Activated CD4-positive, alpha-beta T cell treated with anti-CD3 and anti-CD28 coated beads, Interleukin-10, Interleukin-2, amounts not matched to agents 100 ng/mL and 50 ng/mL, durations not matched to agents 16 hours and 8 hours (primary cell): ENCODE results near the gene CORO7.

ENCODE experiments used
- DNase-seq: peaks from one replicate; pipeline ENCODE4 v3.0.0-alpha.2; 2020

Gene CORO7

DNA sequence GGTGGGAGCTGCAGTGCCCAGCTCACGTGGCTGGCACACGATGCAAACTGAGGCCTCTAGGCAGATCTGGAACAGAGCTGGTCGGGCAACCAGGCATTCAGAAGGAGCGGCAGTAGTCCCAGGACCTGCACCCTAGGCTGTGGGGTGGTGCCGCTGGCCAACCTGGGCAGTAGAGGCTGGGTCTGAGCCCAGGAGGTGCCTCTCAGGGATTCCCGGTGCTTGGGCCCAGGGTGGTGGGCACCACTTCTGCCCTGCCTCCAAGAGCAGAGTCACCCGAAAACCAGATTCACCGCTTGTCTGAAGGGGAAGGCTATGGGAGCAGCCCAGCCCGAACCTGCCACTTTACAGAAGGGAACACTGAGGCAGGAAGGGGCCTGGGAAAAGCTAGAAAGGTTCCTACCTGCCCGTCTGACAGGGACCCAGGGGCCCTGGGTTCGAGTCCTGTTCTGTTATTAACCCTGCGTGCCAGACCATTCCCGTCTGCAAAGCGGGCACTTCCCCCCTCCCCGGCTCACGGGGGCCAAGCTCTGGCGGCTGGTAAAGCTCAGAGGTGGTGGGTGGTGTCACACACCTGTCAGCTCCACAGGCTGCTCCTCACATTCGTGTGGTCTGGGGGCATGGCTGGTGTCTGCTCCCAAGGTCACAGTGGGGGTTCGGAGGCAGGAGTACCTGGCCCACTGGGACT lies 83.6 kb downstream of the CORO7 start:
- DNase-seq: no peak

DNA sequence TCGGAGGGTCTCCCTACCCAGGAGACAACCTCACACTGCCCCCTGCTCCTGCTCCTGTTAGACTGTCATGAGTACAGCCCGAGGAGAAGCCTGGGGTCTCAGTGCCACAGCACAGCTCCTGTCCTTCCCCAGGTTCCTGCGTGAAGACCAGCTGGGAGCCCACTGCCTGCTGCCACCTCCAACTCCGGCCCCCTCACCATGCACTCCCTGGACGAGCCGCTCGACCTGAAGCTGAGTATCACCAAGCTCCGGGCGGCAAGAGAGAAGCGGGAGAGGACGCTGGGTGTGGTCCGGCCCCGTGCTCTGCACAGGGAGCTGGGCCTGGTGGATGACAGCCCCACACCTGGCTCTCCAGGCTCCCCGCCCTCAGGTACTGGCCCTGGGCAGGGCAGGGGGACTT lies 84.3 kb downstream of the CORO7 start:
- no peak for DNase-seq

- DNase-seq: peak; percentile 71
Observed at GRCh38 chr16:4330277-4330874, 86.0 kb downstream of the CORO7 start.

GRCh38 chr16:4328782-4329775 lies 87.3 kb downstream of the CORO7 start:
- DNase-seq: no peak

DNA sequence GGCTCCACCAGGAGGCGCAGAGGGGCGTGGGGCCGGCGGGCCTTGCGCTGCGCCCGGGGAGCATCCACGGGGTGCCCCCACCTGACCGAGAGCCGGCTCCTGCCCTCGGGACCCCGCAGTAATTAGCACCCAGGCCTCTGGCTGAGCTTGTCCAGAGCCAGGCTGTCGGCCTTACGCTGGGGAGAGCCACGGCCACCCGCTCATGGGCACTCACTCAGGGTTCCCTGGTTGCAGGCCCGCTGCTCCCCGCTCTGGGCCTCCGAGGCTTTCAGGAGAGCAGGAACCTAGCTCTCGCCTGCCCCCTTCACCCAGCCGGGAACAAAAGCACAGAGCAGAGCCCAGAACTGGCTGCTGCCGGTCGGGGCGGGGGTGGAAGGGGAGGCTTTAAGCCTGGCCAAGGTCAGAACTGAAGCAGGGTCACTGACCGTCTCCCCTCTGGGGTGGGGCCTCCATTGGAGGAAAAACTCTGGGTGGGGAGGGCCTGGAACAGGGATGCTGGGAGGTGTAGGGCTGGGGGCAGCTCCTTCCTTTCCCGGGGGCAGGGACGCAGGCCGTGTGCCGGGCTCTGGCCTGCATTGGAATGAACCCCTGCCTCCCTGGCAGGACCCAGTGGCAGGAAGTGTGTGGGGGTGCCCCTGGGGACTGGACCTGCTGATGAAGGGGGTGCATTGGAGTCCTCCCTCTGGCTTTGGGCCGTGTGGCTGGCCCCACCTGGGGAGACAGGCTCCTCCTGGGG lies 88.2 kb downstream of the CORO7 start:
- DNase-seq: peak; percentile 58

GRCh38 chr16:4327386-4328045 lies 88.9 kb downstream of the CORO7 start:
- DNase-seq: no peak

DNA sequence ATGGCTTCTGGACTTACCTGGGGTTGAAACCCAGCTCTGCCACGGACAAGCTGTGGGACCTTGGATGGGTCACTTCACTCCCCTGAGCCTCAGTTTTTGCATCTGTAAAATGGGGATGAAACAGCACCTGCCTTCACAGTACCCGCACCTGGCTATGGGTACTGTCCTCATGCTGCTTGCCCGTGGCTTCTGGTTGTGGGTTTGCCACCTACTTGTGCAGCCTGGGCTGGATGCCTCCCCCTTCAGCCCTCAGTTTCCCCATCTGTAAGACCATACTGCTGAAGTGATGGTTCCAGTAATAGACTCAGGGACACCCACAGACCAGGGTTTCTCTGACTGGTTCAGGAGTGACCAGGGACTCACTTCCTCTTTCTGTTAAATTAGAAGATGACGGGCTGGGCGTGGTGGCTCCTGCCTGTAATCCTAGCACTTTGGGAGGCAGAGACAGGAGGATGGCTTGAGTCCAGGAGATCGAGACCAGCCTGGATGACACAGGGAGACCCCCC lies 91.1 kb downstream of the CORO7 start:
- DNase-seq: no peak

DNA sequence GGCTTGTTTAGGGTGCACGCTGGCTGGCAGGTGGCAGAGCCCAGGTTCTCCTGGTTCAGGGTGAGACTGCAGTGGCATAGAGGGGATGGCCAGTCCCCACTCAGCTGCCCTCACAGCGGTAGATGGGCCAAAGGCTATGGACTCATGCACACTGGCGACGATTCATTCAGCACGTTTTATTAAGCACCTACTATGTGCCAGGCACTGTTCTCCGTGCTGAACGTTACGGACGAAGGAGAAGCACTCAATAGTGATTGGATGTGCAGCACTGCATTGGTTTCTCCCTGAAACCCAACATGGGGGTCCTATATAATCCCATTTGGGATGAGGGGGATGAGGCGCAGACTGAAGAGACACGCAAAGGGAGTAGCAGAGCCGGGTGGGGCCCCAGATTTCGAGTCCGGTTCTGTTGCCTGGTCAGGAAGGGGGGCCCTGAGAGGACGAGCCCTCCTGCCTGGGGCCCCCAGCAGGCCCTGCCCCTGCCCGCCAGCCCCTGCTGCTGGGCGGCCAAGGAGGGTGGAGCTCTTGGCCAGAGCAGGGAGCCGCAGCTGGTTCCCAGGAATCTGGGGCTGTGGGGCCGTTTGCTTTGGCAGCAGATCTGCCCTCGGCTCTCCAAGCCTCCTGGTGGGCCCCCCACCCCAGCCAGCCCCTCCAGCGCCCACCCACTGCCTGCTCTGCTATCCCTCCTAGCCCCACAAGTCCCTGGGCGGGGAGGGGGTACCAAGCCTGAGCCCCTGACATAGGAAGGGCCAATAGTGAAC lies 91.7 kb downstream of the CORO7 start:
- no peak for DNase-seq

DNA sequence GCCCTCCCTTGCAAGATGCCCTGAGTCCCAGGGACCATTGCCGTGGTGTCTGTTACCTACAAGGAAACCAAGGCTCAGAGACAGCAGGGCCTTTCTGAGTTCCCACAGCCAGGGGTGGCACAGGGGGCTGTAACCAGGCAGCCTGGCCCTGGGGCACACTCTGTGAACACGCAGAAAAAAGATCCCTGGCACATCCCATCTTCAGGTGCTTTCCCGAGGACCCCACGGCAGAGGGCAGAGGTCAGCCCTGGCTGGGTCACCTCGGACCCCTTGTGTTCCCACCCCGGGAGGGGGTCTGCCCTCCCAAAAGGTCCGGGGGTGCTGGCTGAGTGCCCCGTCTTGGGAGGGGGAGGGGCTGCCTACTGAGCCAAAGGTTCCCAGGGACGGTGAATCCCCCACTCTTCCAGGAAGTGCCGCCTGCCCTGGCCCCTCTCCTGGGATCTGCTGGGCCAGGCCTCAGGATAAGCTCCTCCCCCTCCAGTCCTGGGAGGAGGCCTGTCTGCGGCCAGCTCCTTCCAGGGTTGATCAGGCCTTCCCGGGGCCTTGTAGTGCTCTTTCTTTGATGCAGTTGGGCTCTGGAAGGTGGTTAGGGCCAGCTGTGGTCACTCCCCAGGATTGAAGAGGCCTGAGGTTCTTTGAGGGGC lies 92.4 kb downstream of the CORO7 start:
- DNase-seq: no peak

GRCh38 chr16:4323071-4323844 lies 93.1 kb downstream of the CORO7 start:
- DNase-seq: no peak

- no peak for DNase-seq
Observed at GRCh38 chr16:4322121-4323052, 94.0 kb downstream of the CORO7 start.

DNA sequence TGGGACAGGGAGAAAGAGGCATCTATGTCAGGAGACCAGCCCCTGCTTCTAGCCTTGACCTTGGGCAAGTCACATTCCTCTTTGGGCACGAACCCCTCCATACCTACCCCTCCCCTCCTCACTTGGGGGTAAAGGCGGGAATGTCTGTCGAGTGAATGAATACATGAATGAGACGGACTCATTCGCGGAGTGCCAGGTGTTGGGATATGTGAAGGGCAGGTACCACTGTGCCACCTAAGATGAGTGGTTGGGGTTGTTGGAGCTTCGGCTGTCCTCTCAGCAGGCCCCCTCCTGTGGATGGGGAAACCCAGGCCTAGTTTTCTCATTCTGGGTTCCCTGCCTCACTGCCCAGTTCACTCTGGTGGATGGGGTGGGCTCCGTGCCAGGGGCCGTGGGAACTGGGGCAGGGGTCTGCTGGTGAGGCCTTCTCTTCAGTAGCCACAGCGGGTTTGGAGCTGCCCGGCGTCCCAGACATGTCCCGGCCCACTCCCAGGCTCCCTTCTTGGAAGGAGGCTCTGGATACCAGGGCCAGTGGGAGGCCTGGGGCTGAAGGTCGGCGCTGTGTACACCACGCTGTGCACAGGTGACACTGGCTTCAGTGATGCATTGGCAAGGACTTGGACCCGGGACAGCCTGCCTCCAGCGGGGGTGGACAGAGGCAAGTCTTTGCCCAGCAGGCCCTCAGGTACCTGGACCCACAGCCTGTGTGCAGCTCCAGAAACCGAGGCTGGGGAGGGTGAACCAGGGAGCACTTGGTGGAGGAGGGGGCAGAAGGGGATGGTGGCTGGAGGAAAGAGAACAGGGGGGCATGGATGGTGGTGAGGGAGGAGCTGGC lies 94.9 kb downstream of the CORO7 start:
- no peak for DNase-seq

- no peak for DNase-seq
Observed at GRCh38 chr16:4320571-4321137, 95.7 kb downstream of the CORO7 start.

- DNase-seq: peak; percentile 48
Observed at GRCh38 chr16:4319454-4320421, 96.7 kb downstream of the CORO7 start.

DNA sequence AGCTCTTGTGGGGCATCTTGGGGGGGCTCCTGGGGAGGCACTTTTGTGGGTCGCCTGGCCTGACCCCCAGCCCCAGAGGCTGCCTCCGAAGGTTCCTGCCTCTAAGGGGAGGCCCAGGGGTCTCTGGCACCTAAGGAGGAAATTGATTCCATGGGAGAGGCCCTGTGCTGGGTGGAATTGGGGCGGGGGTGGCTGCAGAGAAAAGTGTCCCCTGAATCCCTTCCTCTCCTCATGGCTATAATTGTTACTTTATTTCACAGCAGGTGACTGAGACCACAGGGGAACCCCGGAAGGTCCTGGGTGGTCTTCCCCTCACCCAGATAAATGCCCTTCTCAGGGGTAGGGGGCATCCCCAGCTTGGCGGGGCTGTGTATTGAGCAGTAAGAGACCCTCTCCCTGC lies 97.4 kb downstream of the CORO7 start:
- DNase-seq: no peak

GRCh38 chr16:4318451-4318910 lies 97.9 kb downstream of the CORO7 start:
- no peak for DNase-seq
